Measurements from ENCODE around the gene IQCK.

Gene IQCK

GRCh38 chr16:19722269-19722952 is 4.3 kb downstream of the IQCK start:
- DNase-seq = no peak

GRCh38 chr16:19722981-19723380 is 4.9 kb downstream of the IQCK start:
- DNase-seq = no peak

- no peak for DNase-seq
These were observed 10.5 kb downstream of the IQCK start for GRCh38 chr16:19728636-19728965.

DNA sequence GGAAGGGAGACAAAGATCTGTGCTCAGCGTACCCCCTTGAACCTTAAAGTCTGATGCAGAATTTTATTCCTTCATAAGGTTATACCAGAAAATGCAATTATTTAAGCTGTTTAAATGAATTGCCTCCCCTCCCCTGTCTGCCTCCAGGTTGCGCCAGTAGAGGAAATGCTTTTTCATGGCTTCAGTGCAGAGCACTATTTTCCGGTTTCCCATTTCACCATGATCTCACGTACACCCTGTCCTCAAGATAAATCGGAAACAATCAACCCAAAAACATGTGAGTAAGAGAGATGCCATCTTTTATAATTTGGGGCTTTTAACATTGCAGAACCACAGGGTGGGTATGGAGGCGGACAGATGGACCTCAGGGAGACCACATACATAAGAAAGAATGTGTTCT is 15.5 kb downstream of the IQCK start:
- no peak for DNase-seq

- no peak for DNase-seq
These were observed 17.2 kb downstream of the IQCK start for GRCh38 chr16:19735074-19735867.

- DNase-seq = no peak
These were observed 19.4 kb downstream of the IQCK start for GRCh38 chr16:19737306-19738038.

- DNase-seq = no peak
These were observed 23.3 kb downstream of the IQCK start for GRCh38 chr16:19741354-19741753.

DNA sequence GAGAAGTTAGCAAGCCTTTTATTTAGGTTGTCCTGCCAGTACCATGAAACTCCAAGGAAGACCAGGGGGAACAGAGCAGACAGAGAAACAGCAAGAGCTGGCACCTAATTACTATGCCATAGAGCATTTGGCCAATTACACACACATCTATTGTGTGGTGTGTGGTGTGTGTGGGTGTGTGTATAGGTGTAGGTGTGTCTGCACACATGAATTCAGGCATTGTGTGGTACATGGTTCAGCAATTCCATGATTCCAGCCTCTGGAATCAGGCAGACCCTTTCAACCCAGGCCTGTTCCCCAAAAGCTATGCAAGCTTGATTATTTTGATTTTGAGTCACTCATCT is 25.7 kb downstream of the IQCK start:
- DNase-seq = no peak

DNA sequence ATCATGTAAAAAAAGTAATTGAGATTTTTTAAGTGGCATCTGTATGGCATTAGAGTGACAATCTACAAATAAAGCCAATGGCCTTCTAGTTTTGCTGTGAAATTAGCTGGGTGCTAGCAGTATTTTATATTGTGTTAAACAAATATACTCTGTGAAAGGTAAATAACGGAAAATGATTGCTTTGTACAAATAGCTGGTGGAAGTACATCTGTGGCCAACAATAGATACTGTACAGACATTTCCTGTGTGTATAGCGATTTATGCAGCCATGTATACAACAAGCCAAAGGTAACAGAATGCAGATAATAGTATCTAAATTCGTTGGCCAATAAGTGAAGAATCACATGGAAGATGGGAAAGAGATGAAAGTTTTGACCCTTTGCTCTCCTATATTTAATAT is 26.6 kb downstream of the IQCK start:
- peak; percentile 41 for DNase-seq

- no peak for DNase-seq
These were observed 27.4 kb downstream of the IQCK start for GRCh38 chr16:19745286-19746010.

DNA sequence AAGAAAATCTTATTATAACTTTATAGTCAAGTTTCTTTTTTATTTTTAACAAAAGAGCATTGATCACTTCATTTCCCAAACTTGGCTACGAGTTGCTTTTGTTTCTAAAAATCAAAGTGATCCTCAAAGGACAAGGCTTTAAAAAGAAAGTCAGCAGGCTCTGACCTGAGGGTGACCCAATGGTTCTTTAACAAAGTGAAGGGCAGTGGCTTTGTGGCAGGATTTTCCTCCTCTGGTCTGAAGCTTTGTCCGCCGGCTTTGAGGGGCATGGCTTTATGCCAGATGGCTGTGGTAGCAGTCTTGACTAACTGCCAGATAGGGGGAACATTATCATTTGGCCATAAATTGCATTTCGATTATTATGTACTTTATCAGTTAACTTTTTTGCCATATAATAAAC is 28.5 kb downstream of the IQCK start:
- DNase-seq = no peak

- no peak for DNase-seq
These were observed 30.5 kb downstream of the IQCK start for GRCh38 chr16:19748389-19749168.

- no peak for DNase-seq
These were observed 31.6 kb downstream of the IQCK start for GRCh38 chr16:19749571-19750080.

- no peak for DNase-seq
These were observed 33.7 kb downstream of the IQCK start for GRCh38 chr16:19751478-19752385.

- no peak for DNase-seq
These were observed 36.0 kb downstream of the IQCK start for GRCh38 chr16:19753815-19754643.

DNA sequence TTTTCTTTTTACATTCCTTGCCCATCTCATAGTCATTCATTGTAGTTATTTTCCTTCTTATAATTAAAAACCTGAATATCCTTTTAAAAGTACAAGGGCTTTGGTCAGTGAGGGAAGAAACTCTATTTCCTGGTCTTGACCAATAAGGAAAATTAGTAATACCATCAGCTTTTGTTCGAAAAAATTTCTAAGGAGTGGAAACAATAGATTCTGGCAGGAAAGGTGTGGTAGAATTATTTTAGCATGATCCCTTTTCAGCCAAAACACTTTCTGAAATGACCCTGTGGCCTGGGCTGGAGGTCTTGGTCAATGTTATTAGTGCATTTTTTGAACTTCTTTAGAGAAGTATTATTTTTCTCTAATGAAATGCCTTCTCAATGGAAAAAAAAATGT is 36.6 kb downstream of the IQCK start:
- no peak for DNase-seq

GRCh38 chr16:19755268-19755667 is 37.2 kb downstream of the IQCK start:
- no peak for DNase-seq

- no peak for DNase-seq
These were observed 39.0 kb downstream of the IQCK start for GRCh38 chr16:19757026-19757425.

GRCh38 chr16:19757762-19758595 is 39.9 kb downstream of the IQCK start:
- no peak for DNase-seq
